H1 (cell line): Measurements from ENCODE around the gene HGD. TPM values are rescaled to one million over a fixed set of nuclear protein-coding genes. Genes with fewer than 3 reads are reported as not detected.

ENCODE experiments used
- CEBPB ChIP-seq: IDR thresholded peaks from 2 replicates; pipeline ENCODE4 v1.6.1; 2012; ENCODE audit warnings: low read depth, low read length
- CHD7 ChIP-seq: fragments of 300-600 bp; sonication (generic); IDR thresholded peaks from 2 replicates; pipeline ENCODE4 v1.7.1; 2012; ENCODE audit warnings: low read length, moderate library complexity, mild to moderate bottlenecking, inconsistent platforms; ENCODE audit not compliant: insufficient replicate concordance
- CREB1 ChIP-seq: IDR thresholded peaks from 2 replicates; pipeline ENCODE4 v1.6.1; 2012; ENCODE audit warnings: inconsistent platforms
- FOSL1 ChIP-seq: IDR thresholded peaks from 2 replicates; pipeline ENCODE4 v1.6.1; 2011; ENCODE audit warnings: mild to moderate bottlenecking, low read depth, low read length, moderate library complexity; ENCODE audit not compliant: insufficient read depth
- JUND ChIP-seq: IDR thresholded peaks from 2 replicates; pipeline ENCODE4 v1.6.1; 2011; ENCODE audit warnings: mild to moderate bottlenecking, improper control_type of control experiment, low read length
- KDM4A ChIP-seq: IDR thresholded peaks from one replicate; pipeline ENCODE4 v1.7.1; 2012; ENCODE audit warnings: low read depth, mild to moderate bottlenecking, moderate library complexity, low read length, inconsistent platforms; ENCODE audit not compliant: severe bottlenecking
- PHF8 ChIP-seq: fragments of 200-600 bp; sonication (generic); conservative IDR thresholded peaks from 2 replicates; pipeline ENCODE4 v1.7.1; 2012; ENCODE audit warnings: low read depth, mild to moderate bottlenecking, inconsistent platforms, low read length, moderate library complexity
- POLR2AphosphoS5 ChIP-seq: IDR thresholded peaks from 2 replicates; pipeline ENCODE4 v1.6.1; 2011; ENCODE audit warnings: low read depth, low read length
- RXRA ChIP-seq: IDR thresholded peaks from 2 replicates; pipeline ENCODE4 v1.6.1; 2011; ENCODE audit warnings: low read depth, mild to moderate bottlenecking, low read length, moderate library complexity; ENCODE audit not compliant: insufficient read depth
- polyA plus RNA-seq, 7 experiments: library from polyadenylated mRNA; depleted of rRNA in 3 of 7; stranded (reverse) in 5 of 7; unstranded in 2 of 7; fragments of >200 nt in 5 of 7; fragments of 200-250 nt in 2 of 7; gene quantifications; 1 replicate in 5 of 7; 2 replicates in 1 of 7; 4 replicates in 1 of 7; pipeline versions ENCODE4 v1.2.1 to v1.2.3, GENCODE V29; 2011 to 2013; ENCODE audit warnings: missing spikeins in 2 of 7, mixed read lengths in 2 of 7
- total RNA-seq: library from RNA; stranded (reverse); fragmentation: NEBNext Ultra II Directional; extraction: Animal tissue kit (Norgen Biotek cat#: 25700); gene quantifications from 2 replicates; pipeline ENCODE4 v1.2.1, GENCODE V29; 2021

The HGD gene
- total and polyA plus RNA-seq, 2 of the 8 experiments (the other 6 are each of a cell fraction or from before 2014, with no cell fraction given), result 0.11 TPM; not detected in 1

GRCh38 chr3:120659285-120659684 lies 22.8 kb downstream of the HGD start (continued):
- TF ChIP-seq CHD7 (no peak), PHF8 (no peak), FOSL1 (no peak), POLR2AphosphoS5 (no peak), KDM4A (no peak), CREB1 (no peak), CEBPB (no peak), RXRA (no peak), JUND (no peak)
